GM06990 (cell line): ENCODE measurements around the gene OR4D2.

Experiments used
- DNase-seq: peaks from one replicate; pipeline ENCODE4 v3.0.0-alpha.2; 2011; ENCODE audit not compliant: insufficient read length; ENCODE audit errors: extremely low read depth
- H3K27me3 ChIP-seq: replicated peaks from 2 replicates; pipeline ENCODE4 v1.6.0; 2011; ENCODE audit warnings: low read length; ENCODE audit not compliant: control insufficient read depth, insufficient read depth
- H3K36me3 ChIP-seq: 2 replicates; pipeline ENCODE4 v1.5.1; 2011; ENCODE audit warnings: low read length; ENCODE audit not compliant: control insufficient read depth, insufficient read depth
- H3K4me3 ChIP-seq: replicated peaks from 2 replicates; pipeline ENCODE4 v1.5.1; 2011; ENCODE audit warnings: low read depth, mild to moderate bottlenecking, control low read depth, low read length
- TF ChIP-seq, protein P1 (sequence below): IDR thresholded peaks from 2 replicates; pipeline ENCODE4 v1.5.1; 2011; ENCODE audit warnings: low read length, control low read depth, mild to moderate bottlenecking, inconsistent platforms; ENCODE audit not compliant: insufficient read depth, poor library complexity, severe bottlenecking

Gene OR4D2

GRCh38 chr17:58161566-58161965 lies 5.2 kb upstream of the OR4D2 start:
- DNase-seq, result no peak
- Histone ChIP-seq H3K27me3 (peaks cover 2% of the 10 kb centered on the region), H3K36me3 (no peaks in the 10 kb centered on the region), H3K4me3 (no peak overlapping the region)
- TF ChIP-seq, protein P1, sequence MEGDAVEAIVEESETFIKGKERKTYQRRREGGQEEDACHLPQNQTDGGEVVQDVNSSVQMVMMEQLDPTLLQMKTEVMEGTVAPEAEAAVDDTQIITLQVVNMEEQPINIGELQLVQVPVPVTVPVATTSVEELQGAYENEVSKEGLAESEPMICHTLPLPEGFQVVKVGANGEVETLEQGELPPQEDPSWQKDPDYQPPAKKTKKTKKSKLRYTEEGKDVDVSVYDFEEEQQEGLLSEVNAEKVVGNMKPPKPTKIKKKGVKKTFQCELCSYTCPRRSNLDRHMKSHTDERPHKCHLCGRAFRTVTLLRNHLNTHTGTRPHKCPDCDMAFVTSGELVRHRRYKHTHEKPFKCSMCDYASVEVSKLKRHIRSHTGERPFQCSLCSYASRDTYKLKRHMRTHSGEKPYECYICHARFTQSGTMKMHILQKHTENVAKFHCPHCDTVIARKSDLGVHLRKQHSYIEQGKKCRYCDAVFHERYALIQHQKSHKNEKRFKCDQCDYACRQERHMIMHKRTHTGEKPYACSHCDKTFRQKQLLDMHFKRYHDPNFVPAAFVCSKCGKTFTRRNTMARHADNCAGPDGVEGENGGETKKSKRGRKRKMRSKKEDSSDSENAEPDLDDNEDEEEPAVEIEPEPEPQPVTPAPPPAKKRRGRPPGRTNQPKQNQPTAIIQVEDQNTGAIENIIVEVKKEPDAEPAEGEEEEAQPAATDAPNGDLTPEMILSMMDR, result no peak

- TF ChIP-seq, protein P1, result no peak
- Histone ChIP-seq H3K27me3 (no peaks in the 10 kb centered on the region; the same call in 1 of the 2 replicates), H3K4me3 (no peak overlapping the region), H3K36me3 (no peaks in the 10 kb centered on the region)
- DNase-seq, result no peak
These were observed 801 bp upstream of the OR4D2 start for GRCh38 chr17:58165981-58166380.

DNA sequence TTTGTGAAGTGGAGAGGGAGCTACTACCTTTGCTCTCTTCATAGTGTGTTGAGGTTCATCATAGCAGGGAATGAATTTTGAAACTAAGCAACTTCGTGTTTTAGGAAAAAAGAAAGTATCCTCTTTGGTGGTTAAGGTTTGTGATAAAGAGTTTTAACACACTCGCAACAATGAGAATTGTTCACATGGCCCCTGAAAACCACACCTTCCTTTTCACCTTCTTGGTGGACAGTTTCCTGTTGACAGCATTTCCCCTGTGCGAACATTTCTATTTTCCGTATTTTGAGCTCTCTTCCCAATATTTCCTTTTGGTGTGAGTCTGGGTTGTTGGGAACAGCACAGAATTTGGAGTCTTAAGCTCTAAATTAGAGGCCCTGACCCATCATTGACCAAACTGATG lies 3.8 kb downstream of the OR4D2 start:
- no peaks in the 10 kb centered on the region; the same call in 1 of the 2 replicates for H3K27me3 ChIP-seq
- H3K36me3 ChIP-seq, result no peaks in the 10 kb centered on the region
- TF ChIP-seq, protein P1, result no peak
- no peak overlapping the region for H3K4me3 ChIP-seq
- DNase-seq, result no peak

GRCh38 chr17:58172369-58173071 lies 5.7 kb downstream of the OR4D2 start:
- Histone ChIP-seq H3K36me3 (no peaks in the 10 kb centered on the region), H3K27me3 (no peaks in the 10 kb centered on the region; the same call in none of the 2 replicates), H3K4me3 (no peak overlapping the region)
- DNase-seq, result no peak
- TF ChIP-seq, protein P1, result peak; percentile 66

DNA sequence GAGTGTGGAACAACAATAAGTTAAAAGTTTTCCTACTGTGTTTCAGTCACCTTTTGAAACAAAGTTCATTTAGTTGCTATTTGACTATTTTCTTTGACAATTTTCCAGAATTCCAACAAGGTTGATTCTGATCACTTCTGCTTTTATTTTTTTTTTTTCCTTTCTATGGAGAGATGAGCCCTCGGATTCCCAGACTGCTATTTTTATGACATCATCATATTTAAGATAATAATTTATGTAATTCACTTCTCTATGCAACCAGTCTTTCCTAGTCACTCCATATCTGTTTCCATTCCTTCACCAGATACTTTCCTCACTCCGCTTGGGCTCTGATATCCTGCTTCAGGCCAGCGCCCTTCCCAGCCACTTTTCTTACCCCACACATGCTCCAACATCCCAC lies 8.1 kb downstream of the OR4D2 start:
- no peak overlapping the region for H3K4me3 ChIP-seq
- no peaks in the 10 kb centered on the region for H3K36me3 ChIP-seq
- DNase-seq, result no peak
- TF ChIP-seq, protein P1, result no peak
- H3K27me3 ChIP-seq, result no peaks in the 10 kb centered on the region; the same call in 1 of the 2 replicates
